ENCODE results near the gene SLC7A4.

The SLC7A4 gene

GRCh38 chr22:21032037-21032867 is at the start of gene SLC7A4:
Gene SLC7A4 (minus strand): TSS chr22:21032561. CDS start chr22:21031812, 749 bp downstream.
- H3K27ac ChIP-seq = no peak within 1 kb of the TSS
- TF ChIP-seq CTCF (IDR thresholded peaks at IDR 0.05) (no peak), ZFX (IDR thresholded peaks at IDR 0.05; ENCODE audit: borderline replicate concordance) (no peak)

- H3K27ac ChIP-seq = no peak overlapping the region
- TF ChIP-seq CTCF (IDR thresholded peaks at IDR 0.05) (no peak), ZFX (IDR thresholded peaks at IDR 0.05; ENCODE audit: borderline replicate concordance) (no peak)
Observed at GRCh38 chr22:21080435-21081137, 48.2 kb upstream of the SLC7A4 start.

GRCh38 chr22:21079493-21079892 is 47.1 kb upstream of the SLC7A4 start:
- TF ChIP-seq ZFX (IDR thresholded peaks at IDR 0.05; ENCODE audit: borderline replicate concordance) (no peak), CTCF (IDR thresholded peaks at IDR 0.05) (no peak)
- no peak overlapping the region for H3K27ac ChIP-seq

GRCh38 chr22:21078916-21079315 is 46.6 kb upstream of the SLC7A4 start:
- H3K27ac ChIP-seq = no peak overlapping the region
- no peak for TF ChIP-seq ZFX (IDR thresholded peaks at IDR 0.05; ENCODE audit: borderline replicate concordance)
- TF ChIP-seq CTCF (IDR thresholded peaks at IDR 0.05) = no peak

GRCh38 chr22:21077884-21078508 is 45.6 kb upstream of the SLC7A4 start:
- TF ChIP-seq CTCF (IDR thresholded peaks at IDR 0.05) (no peak), ZFX (IDR thresholded peaks at IDR 0.05; ENCODE audit: borderline replicate concordance) (no peak)

GRCh38 chr22:21076912-21077625 is 44.7 kb upstream of the SLC7A4 start:
- TF ChIP-seq ZFX (IDR thresholded peaks at IDR 0.05; ENCODE audit: borderline replicate concordance) = no peak
- no peak for TF ChIP-seq CTCF (IDR thresholded peaks at IDR 0.05)
- no peak overlapping the region for H3K27ac ChIP-seq

More at GRCh38 chr22:21077884-21078508, 45.6 kb upstream of the SLC7A4 start:
- no peak overlapping the region for H3K27ac ChIP-seq
